H1 (cell line): ENCODE data around the gene IRF9. TPM values are rescaled to one million over a fixed set of nuclear protein-coding genes. Genes with fewer than 3 reads are reported as not detected.

Experiments used
- CTCF ChIA-PET: fragments of 300-600 bp; sonication (Branson Sonifier 250); formaldehyde crosslinking; loops from one replicate; lab custom pipeline; 2021; ENCODE audit not compliant: partially characterized antibody; lab: Charles Lee
- POLR2A ChIA-PET: fragments of 300-600 bp; sonication (Branson Sonifier 250); formaldehyde crosslinking; loops from one replicate; lab custom pipeline; 2021; ENCODE audit warnings: inconsistent platforms; ENCODE audit not compliant: partially characterized antibody; lab: Charles Lee
- DNase-seq, 2 experiments: peaks; one replicate each; pipeline versions ENCODE4 v3.0.0 to v3.0.0-alpha.2; 2010 to 2022; ENCODE audit warnings: low spot score in 2 of 2, low read depth in 1 of 2, mixed read lengths in 1 of 2
- FAIRE-seq: peaks from 2 replicates; lab custom pipeline; 2011; peaks lifted over from hg19 to GRCh38; lab: Jason Lieb, UNC
- H2AFZ ChIP-seq: 2 replicates; pipeline ENCODE4 v1.8.1; 2012; ENCODE audit warnings: low read length, inconsistent platforms
- H2AK5ac ChIP-seq: 2 replicates; pipeline ENCODE4 v1.6.1; 2013; ENCODE audit warnings: low read depth, low read length
- H2BK120ac ChIP-seq: replicated peaks from 2 replicates; pipeline ENCODE3; 2013; ENCODE audit warnings: low read depth, low read length, inconsistent platforms
- H2BK12ac ChIP-seq: 2 replicates; pipeline ENCODE4 v1.6.1; 2013; ENCODE audit warnings: low read depth, low read length
- H2BK15ac ChIP-seq: 2 replicates; pipeline ENCODE4 v1.6.1; 2013; ENCODE audit warnings: low read length
- H2BK20ac ChIP-seq: 2 replicates; pipeline ENCODE4 v1.6.1; 2013; ENCODE audit warnings: low read length
- H2BK5ac ChIP-seq: 2 replicates; pipeline ENCODE4 v1.6.1; 2013; ENCODE audit warnings: low read depth, low read length
- H3K14ac ChIP-seq: 2 replicates; pipeline ENCODE4 v1.6.1; 2013; ENCODE audit warnings: inconsistent platforms; ENCODE audit not compliant: insufficient read length
- H3K18ac ChIP-seq: 2 replicates; pipeline ENCODE4 v1.6.1; 2013; ENCODE audit warnings: low read length; ENCODE audit errors: extremely low read depth
- H3K23ac ChIP-seq: 2 replicates; pipeline ENCODE4 v1.6.1; 2013; ENCODE audit warnings: inconsistent platforms; ENCODE audit not compliant: insufficient read length
- H3K23me2 ChIP-seq: 2 replicates; pipeline ENCODE4 v1.6.1; 2013; ENCODE audit warnings: low read depth, low read length
- H3K27ac ChIP-seq: 2 replicates; pipeline ENCODE4 v1.6.1; 2011; ENCODE audit warnings: low read depth, low read length, inconsistent platforms
- H3K27me3 ChIP-seq, 4 experiments: replicated peaks in 1 of 4; 1 replicate in 1 of 4; 2 replicates in 3 of 4; pipeline versions ENCODE4 v1.6.1 to v1.8.1; 2011 to 2013; ENCODE audit warnings: low read length in 3 of 4, mild to moderate bottlenecking in 3 of 4, inconsistent platforms in 2 of 4, mixed read lengths in 2 of 4, moderate library complexity in 1 of 4; ENCODE audit not compliant: control insufficient read depth in 3 of 4, insufficient read depth in 3 of 4; ENCODE audit errors: extremely low read depth in 1 of 4
- H3K36me3 ChIP-seq, 4 experiments: 2 replicates each; pipeline versions ENCODE4 v1.6.1 to v1.8.1; 2011 to 2013; ENCODE audit warnings: mild to moderate bottlenecking in 4 of 4, low read length in 3 of 4, moderate library complexity in 2 of 4, control low read depth in 1 of 4, inconsistent platforms in 1 of 4; ENCODE audit not compliant: insufficient read depth in 4 of 4, control insufficient read depth in 2 of 4
- H3K4ac ChIP-seq: replicated peaks from 2 replicates; pipeline ENCODE3; 2013; ENCODE audit warnings: low read length, low read depth, mixed read lengths, inconsistent platforms; ENCODE audit not compliant: insufficient read length
- H3K4me1 ChIP-seq, 4 experiments: replicated peaks in 1 of 4; 1 replicate in 1 of 4; 2 replicates in 3 of 4; pipeline versions ENCODE4 v1.6.1 to v1.8.1; 2011 to 2013; ENCODE audit warnings: low read length in 3 of 4, inconsistent platforms in 2 of 4, mixed read lengths in 1 of 4; ENCODE audit not compliant: insufficient read depth in 4 of 4, control insufficient read depth in 3 of 4
- H3K4me2 ChIP-seq, 2 experiments: 2 replicates each; pipeline versions ENCODE4 v1.6.1 to v1.8.1; 2011 to 2013; ENCODE audit warnings: low read depth in 2 of 2, low read length in 2 of 2, control low read depth in 1 of 2, inconsistent platforms in 1 of 2, mild to moderate bottlenecking in 1 of 2; ENCODE audit not compliant: insufficient read depth in 1 of 2
- H3K4me3 ChIP-seq, 4 experiments: fragments of 200-600, 300-600 bp in 1 of 4; sonication (generic), shearing (Covaris generic), sonication (Bioruptor Twin) in 1 of 4; 2 replicates each; pipeline versions ENCODE4 v1.5.1 to v1.8.1; 2011 to 2016; ENCODE audit warnings: low read length in 4 of 4, low read depth in 3 of 4, control low read depth in 2 of 4, inconsistent platforms in 2 of 4, mild to moderate bottlenecking in 2 of 4, mixed read lengths in 1 of 4, moderate library complexity in 1 of 4; ENCODE audit not compliant: insufficient read depth in 2 of 4; ENCODE audit errors: extremely low read depth in 1 of 4
- H3K56ac ChIP-seq: replicated peaks from 2 replicates; pipeline ENCODE3; 2013; ENCODE audit warnings: low read depth, mild to moderate bottlenecking, mixed read lengths, low read length, inconsistent platforms; ENCODE audit not compliant: insufficient read length
- H3K79me1 ChIP-seq: 2 replicates; pipeline ENCODE4 v1.6.1; 2013; ENCODE audit warnings: low read depth, low read length, control low read depth
- H3K79me2 ChIP-seq, 2 experiments: 2 replicates each; pipeline versions ENCODE4 v1.6.1 to v1.8.1; 2012 to 2013; ENCODE audit warnings: low read length in 2 of 2, mild to moderate bottlenecking in 2 of 2, inconsistent platforms in 1 of 2; ENCODE audit not compliant: insufficient read depth in 2 of 2, control insufficient read depth in 1 of 2
- H3K9ac ChIP-seq, 4 experiments: replicated peaks in 1 of 4; 1 replicate in 1 of 4; 2 replicates in 3 of 4; pipeline versions ENCODE4 v1.6.1 to v1.8.1; 2011 to 2013; ENCODE audit warnings: low read depth in 3 of 4, low read length in 3 of 4, control low read depth in 2 of 4, mild to moderate bottlenecking in 2 of 4, moderate library complexity in 2 of 4, inconsistent platforms in 1 of 4; ENCODE audit errors: extremely low read depth in 1 of 4
- H3K9me3 ChIP-seq, 2 experiments: 2 replicates each; pipeline versions ENCODE4 v1.6.1 to v1.8.1; 2012 to 2013; ENCODE audit warnings: mild to moderate bottlenecking in 2 of 2, moderate library complexity in 2 of 2, control low read depth in 1 of 2, inconsistent platforms in 1 of 2, low read depth in 1 of 2, low read length in 1 of 2, mixed read lengths in 1 of 2; ENCODE audit not compliant: insufficient read depth in 2 of 2
- H4K20me1 ChIP-seq, 2 experiments: replicated peaks in 1 of 2; 2 replicates each; pipeline versions ENCODE3 to v1.8.1; 2011 to 2013; ENCODE audit warnings: inconsistent platforms in 2 of 2, low read length in 2 of 2, mild to moderate bottlenecking in 1 of 2; ENCODE audit not compliant: insufficient read depth in 2 of 2, control insufficient read depth in 1 of 2
- H4K5ac ChIP-seq: 2 replicates; pipeline ENCODE4 v1.6.1; 2013; ENCODE audit warnings: low read length, low read depth, mixed read lengths, inconsistent platforms; ENCODE audit not compliant: insufficient read length
- H4K8ac ChIP-seq: 2 replicates; pipeline ENCODE4 v1.8.0; 2013; ENCODE audit warnings: mild to moderate bottlenecking, moderate library complexity, low read length, inconsistent platforms; ENCODE audit not compliant: insufficient read depth; ENCODE audit errors: extremely low read depth
- H4K91ac ChIP-seq: replicated peaks from 2 replicates; pipeline ENCODE3; 2013; ENCODE audit warnings: low read length, mixed read lengths, inconsistent platforms; ENCODE audit not compliant: insufficient read length
- PHF8 ChIP-seq: fragments of 200-600 bp; sonication (generic); conservative IDR thresholded peaks from 2 replicates; pipeline ENCODE4 v1.7.1; 2012; ENCODE audit warnings: low read depth, mild to moderate bottlenecking, inconsistent platforms, low read length, moderate library complexity
- YY1 ChIP-seq: IDR thresholded peaks from 2 replicates; pipeline ENCODE4 v1.6.1; 2011; ENCODE audit warnings: low read depth, mild to moderate bottlenecking, low read length
- WGBS, 2 experiments: shearing (Covaris generic) in 1 of 2; methylation state at CpG; one replicate each; pipeline versions ENCODE4 v1.1.6 to v1.1.7; 2013 to 2015; ENCODE audit warnings: low lambda C conversion rate in 2 of 2, mixed read lengths in 2 of 2, inconsistent platforms in 1 of 2, low coverage in 1 of 2, missing lambda C conversion rate in 1 of 2; ENCODE audit not compliant: insufficient replicate concordance in 2 of 2, insufficient coverage in 1 of 2, insufficient read length in 1 of 2; ENCODE audit errors: extremely low coverage in 1 of 2, missing lambda C conversion rate in 1 of 2; 5-methylcytosine and 5-hydroxymethylcytosine counted together
- polyA plus RNA-seq, 7 experiments: library from polyadenylated mRNA; depleted of rRNA in 3 of 7; stranded (reverse) in 5 of 7; unstranded in 2 of 7; fragments of >200 nt in 5 of 7; fragments of 200-250 nt in 2 of 7; gene quantifications; 1 replicate in 5 of 7; 2 replicates in 1 of 7; 4 replicates in 1 of 7; pipeline versions ENCODE4 v1.2.1 to v1.2.3, GENCODE V29; 2011 to 2013; ENCODE audit warnings: missing spikeins in 2 of 7, mixed read lengths in 2 of 7
- total RNA-seq: library from RNA; stranded (reverse); fragmentation: NEBNext Ultra II Directional; extraction: Animal tissue kit (Norgen Biotek cat#: 25700); gene quantifications from 2 replicates; pipeline ENCODE4 v1.2.1, GENCODE V29; 2021
- TF ChIP-seq, protein P1 (sequence below): IDR thresholded peaks from 2 replicates; pipeline ENCODE4 v1.6.1; 2011; ENCODE audit warnings: low read length, improper control_type of control experiment

Gene IRF9
- total and polyA plus RNA-seq, 2 of the 8 experiments (the other 6 are each of a cell fraction or from before 2014, with no cell fraction given) = 11.4 to 13.2 TPM

DNA sequence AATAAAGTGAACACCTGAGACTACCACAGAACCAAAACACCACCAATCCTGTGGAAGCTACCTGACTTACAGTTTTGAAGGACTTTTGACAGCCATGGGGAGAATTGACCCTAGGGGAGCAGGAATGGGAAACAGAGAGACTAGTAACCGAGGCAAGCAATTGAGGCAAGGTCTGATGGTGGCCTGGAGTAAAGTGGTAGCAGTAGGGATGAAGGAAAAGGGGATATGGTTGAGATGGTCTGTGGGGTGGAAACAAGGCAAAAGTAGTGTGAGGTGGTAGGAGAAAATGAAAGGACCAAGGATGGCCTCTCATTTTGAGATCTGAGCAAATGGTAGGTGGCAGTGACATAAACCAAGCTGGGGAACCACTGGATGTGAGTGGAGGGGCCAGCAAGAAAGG, 4.2 kb upstream of the IRF9 start:
- Histone ChIP-seq H3K18ac (no peak overlapping the region), H3K79me2 (no peaks in the 10 kb centered on the region), H2BK15ac (no peak overlapping the region), H3K4me1 (peaks cover 0 to 10% (median 2%) of the 10 kb centered on the region in 4 experiments; a peak in 3 of 7 replicates), H3K4me2 (no peak overlapping the region), H3K79me1 (no peaks in the 10 kb centered on the region)
- TF ChIP-seq PHF8 (no peak), YY1 (no peak)
- TF ChIP-seq, protein P1, sequence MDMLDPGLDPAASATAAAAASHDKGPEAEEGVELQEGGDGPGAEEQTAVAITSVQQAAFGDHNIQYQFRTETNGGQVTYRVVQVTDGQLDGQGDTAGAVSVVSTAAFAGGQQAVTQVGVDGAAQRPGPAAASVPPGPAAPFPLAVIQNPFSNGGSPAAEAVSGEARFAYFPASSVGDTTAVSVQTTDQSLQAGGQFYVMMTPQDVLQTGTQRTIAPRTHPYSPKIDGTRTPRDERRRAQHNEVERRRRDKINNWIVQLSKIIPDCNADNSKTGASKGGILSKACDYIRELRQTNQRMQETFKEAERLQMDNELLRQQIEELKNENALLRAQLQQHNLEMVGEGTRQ = no peak
- TF ChIP-seq, all 59 proteins: peak for 0
- Histone ChIP-seq H3K4ac (no peak overlapping the region), H4K20me1 (peaks cover 2 to 13% of the 10 kb centered on the region in 2 experiments), H3K56ac (no peak overlapping the region), H4K91ac (no peak overlapping the region), H3K27ac (no peak overlapping the region), H3K9me3 (no peaks in the 10 kb centered on the region), H3K9ac (no peak overlapping the region), H4K8ac (no peak overlapping the region), H3K14ac (no peak overlapping the region), H3K4me3 (no peak overlapping the region), H2BK12ac (no peak overlapping the region), H3K27me3 (no peaks in the 10 kb centered on the region; a peak in 1 of 7 replicates), H2AFZ (no peak overlapping the region), H3K23me2 (0 out of 2 replicates have a peak, but pooled peaks cover 2% of the 10 kb centered on the region), H4K5ac (no peak overlapping the region), H3K23ac (no peak overlapping the region), H2BK20ac (no peak overlapping the region), H3K36me3 (peaks cover 26 to 53% (median 42%) of the 10 kb centered on the region in 4 experiments), H2AK5ac (no peak overlapping the region), H2BK5ac (no peak overlapping the region), H2BK120ac (no peak overlapping the region)
- ChIA-PET CTCF (interaction anchor here (0.6 to 1.5 kb wide), 3 partner anchors 9 to 48 kb away, joined by 3 to 5 read pairs (median 3); partner anchors contain the start of gene RNF31), POLR2A (interaction anchor here (0.9 to 2.9 kb wide), 6 partner anchors 20 to 63 kb away, joined by 3 to 9 read pairs (median 4); no protein-coding TSS in a partner anchor)
- WGBS, 2 experiments = 95% methylated on average over 1 of the region's 1 CpG; no CpG with 5 or more reads in 1 of the 2 experiments
- DNase-seq (no peak), FAIRE-seq (no peak)
